8988T (cell line): ENCODE data around the gene MAGEA11.
"Not testable (repeated sequence)": the region's sequence is repeated elsewhere in the genome, so short reads cannot be mapped to it uniquely, and the experiment has no call there.

ENCODE experiments used
- DNase-seq: peaks from one replicate; pipeline ENCODE4 v3.0.0; 2011

The MAGEA11 gene

DNA sequence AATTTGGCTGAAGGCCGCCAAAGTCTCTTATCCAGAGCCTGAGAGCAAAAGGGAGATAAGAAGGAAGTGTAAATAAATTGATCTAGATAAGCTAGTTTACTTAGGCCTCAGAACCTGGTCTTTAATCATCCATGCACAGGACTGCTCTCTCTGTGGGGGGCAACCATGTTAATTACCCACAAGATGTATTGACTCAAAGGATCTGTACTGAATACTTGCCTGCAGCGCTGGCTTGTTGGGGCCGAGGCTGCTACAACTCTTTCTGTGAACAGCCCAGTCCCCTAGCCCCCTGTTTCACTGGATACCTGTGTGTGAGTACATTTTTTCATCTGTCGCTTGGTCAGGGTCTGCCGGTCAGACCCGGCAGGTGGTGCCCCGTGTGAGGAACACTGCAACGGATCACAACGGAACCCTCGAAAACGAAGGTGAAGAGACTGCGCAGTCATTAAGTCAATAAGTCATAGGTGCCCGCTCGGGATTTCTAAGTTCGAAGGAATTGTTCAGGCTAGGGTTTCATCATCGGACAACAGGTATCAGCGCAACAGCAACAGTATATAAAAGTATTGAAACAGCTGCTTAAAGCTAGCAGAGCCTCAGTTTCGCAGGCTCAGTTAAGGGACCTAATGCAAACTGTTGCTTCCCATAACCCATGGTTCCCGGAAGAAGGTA is 8.3 kb downstream of the MAGEA11 start:
- DNase-seq: no peak

DNA sequence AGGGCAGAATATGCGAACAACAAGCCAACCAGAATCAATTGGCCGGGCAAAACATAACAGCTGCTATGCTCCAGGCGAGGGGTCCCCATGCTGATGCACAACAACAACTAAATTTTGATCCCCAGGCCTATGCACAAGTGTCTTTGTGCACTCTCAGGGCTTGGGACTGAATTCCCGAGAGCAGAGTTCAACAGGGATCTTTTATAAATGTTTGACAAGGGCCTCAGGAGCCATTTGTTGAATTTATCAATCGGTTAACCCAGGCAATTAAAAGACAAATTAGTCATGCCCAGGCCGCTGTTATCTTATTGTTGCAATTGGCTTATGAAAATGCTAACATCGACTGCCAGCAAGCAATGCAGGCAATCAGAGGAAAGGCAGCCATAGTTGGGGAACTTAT is 9.4 kb downstream of the MAGEA11 start:
- DNase-seq: not testable (repeated sequence)

DNA sequence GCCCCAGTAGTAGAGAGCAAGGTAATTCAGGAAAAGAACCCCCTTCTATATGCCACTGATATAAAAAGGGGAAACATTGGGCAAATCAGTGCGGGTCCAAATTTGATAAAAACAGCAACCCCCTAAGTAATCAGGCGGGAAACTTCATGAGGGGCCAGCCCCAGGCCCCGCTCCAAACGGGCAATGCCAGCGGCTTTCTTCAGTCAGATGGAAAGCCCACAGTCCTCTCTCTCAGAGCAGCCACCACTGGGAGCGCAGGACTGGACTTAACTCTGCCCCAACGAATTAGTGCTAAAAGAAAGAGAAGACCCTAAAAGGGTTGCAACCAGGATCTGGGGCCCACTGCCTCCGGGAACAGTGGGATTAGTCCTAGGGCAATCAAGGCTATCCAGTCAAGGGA is 9.9 kb downstream of the MAGEA11 start:
- no peak for DNase-seq

DNA sequence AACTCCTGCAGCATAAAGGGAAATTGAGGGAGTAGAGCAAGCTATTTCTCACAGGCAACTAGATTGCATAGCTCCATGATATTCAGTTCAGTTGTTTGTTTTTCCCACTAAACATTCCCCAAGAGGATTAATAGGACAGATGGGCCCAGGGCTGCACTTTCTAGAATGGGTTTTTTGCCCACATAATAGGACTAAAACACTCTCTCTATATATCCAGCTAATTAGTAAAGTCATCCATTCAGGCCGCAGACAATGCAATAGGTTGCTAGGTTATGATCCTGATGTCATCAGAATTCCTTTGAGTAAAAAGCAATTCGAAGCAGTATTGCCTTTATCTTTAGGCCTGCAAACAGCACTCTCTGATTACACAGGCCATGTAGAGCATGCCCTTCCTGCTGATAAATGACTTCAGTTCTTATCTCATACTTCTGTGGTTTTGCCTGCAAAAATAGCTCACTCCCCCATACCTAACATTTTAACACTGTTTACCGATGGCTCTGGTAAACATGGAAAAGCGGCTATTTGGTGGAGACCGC is 11.8 kb downstream of the MAGEA11 start:
- not testable (repeated sequence) for DNase-seq

DNA sequence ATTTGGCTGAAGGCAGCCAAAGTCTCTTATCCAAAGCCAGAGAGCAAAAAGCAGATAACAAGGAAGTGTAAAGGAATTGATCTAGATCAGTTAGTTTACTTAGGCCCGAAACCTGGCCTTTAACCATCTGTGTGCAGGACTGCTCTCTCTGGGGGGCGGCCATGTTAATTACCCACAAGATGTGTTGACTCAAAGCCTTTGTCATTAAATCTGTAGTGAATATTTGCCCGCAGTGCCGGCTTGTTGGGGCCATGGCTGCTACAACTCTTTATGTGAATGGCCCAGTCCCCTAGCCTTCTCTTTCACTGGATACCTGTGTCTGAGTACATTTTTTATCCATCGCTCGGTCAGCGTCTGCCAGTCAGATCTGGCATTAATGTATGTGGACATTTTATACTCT is 15.4 kb downstream of the MAGEA11 start:
- not testable (repeated sequence) for DNase-seq

DNA sequence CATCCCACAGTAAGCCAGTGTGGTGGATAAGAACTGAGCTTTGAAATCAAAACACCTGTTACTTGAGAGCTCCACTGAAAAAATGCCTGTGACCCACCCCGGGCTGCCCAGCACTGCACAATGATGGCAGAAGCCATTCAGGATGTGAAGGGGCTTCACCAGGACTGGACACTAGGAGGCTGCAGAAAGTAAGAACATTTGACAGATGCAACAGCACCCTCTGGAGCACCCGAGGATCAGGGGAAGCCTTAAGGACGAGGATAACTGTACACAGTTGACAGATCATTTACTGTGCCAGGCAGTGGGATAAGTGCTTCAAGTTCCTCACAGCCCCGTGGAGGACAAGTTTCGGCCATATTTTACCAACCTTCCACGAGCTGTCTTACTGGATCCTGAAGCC is 30.4 kb downstream of the MAGEA11 start:
- DNase-seq: not testable (repeated sequence)

DNA sequence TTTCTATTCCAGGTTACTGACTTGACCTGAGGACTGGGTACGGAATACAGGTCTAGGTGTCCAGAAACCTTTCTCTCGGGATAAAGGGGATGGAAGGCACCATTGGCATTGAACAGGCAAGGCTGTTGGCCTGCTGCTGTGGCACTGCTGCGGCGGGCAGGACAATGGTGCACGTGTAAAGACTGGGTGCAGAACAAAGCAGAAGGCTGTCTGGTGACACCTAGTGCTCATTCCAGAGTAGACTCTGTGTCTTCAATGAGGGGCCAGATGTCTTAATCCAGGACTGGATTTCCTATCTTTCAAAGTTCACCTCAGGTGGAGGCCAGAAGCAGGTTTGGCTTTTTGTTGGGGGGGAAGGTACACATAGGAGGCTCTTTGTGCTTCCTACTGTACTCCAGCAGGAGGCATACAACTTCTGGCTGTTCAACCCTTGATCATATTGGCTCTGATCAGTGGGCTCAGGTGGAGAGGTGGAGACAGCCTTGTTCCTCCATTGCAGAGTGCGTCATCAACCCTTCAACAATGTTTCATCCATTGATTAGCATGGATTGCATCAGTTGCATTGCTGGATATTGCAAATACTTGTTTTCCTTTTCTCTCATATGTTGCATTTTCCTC is 34.6 kb downstream of the MAGEA11 start:
- DNase-seq: not testable (repeated sequence)

DNA sequence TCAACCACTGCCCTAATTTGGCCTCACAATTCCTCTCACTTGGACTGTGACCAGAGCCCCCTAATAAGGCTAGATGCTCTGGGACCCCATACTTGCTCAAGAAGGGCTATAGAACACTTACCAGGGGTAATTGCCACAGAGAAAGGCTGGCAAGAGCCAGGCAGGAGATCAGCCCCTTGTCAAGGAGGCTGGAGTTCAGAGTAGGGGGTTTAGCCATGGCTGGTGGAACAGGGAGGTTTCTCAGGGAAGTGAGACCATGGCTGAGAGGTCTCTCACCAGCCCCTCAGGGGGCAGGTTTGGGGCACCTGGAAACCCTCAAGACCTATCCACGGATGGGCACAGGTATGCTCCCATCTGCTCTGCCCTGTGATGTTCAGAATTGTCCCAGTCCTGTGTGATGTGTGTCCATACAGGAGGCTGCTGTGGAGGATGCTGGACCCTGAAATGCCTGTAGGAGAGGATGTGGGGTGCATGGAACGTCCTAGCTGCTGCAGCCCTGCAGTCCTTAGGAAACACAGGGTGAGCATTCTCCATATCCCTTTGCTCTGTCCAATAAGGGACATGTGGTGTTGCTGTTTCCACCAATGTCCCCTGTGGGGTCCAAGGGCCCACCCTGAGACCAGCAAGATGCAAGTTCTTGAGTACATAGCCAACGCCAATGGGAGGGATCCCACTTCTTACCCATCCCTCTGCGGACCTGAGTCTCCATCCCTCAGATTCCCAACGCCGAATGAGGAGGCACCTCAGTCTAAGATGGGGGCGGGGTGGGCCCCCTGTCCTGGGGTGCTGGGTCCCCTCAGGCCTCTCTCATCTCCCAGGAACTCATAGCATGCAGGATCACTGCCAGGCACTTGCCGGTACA is 45.6 kb downstream of the MAGEA11 start:
- no peak for DNase-seq

DNA sequence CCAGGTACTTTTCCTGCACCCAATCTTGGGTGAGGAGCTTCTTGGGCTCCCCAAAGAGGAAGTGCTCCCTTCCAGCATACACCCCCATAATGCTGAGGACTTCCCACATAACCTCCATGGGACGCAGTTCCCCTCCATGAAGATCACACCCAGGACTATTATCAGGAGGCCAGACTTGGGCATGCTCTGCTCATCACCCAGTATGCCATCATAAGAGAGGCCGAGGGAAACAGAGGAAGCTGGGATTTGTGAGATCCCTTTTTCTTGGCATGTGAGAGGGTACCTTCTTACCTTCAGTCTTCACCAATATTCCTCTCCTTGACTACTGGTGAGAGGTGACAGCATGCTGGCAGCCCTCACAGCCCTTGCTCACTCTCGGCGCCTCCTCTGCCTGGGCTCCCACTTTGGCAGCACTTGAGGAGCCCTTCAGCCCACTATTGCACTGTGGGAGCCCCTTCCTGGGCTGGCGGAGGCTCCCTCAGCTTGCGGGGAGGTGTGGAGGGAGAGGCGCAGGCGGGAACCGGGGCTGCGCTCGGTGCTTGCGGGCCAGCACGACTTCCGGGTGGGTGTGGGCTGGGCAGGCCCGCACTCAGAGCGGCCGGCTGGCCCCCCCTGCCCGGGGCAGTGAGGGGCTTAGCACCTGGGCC is 46.3 kb downstream of the MAGEA11 start:
- DNase-seq: no peak

DNA sequence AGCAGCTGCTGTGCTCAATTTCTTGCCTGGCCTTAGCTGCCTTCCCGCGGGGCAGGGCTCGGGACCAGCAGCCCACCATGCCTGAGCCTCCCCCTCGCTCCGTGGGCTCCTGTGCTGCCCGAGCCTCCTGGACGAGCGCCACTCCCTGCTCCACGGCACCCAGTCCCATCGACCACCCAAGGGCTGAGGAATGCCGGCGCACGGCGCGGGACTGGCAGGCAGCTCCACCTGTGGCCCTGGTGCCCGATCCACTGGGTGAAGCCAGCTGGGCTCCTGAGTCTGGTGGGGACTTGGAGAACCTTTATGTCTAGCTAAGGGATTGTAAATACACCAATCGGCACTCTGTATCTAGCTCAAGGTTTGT is 46.8 kb downstream of the MAGEA11 start:
- not testable (repeated sequence) for DNase-seq

DNA sequence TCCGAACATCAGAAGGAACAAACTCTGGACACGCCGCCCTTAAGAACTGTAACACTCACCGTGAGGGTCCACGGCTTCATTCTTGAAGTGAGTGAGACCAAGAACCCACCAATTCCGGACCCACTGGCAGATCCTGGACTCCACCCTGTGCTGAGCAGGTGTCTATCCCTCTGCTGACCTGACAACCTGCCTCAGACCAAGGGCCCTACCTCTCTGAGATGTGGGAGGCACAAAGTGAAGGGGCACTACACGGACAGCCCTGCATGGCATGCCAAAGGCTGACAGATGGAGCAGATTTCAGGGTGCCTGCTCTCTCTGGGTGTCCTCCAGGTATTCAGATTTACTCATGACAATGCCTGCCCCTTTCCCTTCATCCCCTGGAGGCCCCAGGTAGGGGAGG is 48.0 kb downstream of the MAGEA11 start:
- DNase-seq: no peak

DNA sequence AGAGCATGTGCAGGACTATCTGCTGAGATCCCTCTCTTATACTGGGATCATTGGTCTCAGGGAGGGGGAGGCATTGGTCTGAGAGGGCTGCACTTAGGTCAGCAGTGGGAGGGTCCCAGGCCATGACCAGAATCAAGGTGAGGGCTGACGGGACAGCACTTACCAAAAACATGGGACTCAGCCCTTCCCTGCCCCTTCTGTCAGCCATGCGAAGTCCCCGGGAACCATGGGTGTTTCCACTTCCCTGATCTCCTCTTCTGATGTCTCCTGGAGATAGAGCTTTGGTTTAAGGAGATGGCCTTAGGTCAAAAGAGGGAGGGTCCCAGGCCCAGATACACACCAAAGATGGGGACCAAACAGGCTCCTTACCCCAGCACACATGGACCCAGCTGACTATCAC is 49.1 kb downstream of the MAGEA11 start:
- DNase-seq: no peak

DNA sequence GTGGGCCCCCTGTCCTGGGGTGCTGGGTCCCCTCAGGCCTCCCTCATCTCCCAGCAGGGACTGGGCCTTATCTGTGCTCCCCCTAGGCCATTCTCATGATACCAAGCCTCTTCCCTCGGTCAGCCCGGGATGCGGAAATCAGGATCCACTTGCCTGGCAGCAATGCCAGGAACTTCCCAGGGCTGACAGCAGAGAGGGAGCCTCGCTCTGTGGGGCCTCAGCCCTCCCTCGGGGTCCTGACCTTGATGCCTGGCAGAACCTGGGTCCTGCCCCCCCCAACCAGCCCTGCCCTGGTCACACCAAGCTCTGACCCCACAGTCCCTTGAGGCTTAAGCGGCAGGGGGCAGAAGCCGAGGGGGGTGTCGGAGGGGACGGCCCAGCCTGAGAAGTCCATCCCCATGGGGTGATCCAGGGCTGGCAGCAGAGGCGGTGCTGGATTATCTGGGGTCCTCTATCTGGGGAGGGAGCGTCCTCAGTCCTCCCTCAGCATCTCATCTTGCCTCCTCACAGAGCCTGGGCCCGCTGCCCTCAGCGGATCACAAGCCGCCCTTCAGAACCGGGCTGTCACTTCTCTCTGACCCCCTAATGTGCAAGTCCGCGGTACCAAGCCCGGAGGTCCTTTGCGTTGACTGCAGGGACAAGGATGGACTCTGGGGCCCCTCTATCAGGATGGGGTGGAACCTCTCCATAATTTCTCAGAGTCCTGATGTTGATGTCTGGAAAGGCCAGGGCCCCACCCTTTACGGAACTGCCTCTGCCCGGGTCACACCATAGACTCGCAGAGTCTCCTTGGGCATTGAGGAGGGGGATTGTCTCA is 50.2 kb downstream of the MAGEA11 start:
- DNase-seq: not testable (repeated sequence)

DNA sequence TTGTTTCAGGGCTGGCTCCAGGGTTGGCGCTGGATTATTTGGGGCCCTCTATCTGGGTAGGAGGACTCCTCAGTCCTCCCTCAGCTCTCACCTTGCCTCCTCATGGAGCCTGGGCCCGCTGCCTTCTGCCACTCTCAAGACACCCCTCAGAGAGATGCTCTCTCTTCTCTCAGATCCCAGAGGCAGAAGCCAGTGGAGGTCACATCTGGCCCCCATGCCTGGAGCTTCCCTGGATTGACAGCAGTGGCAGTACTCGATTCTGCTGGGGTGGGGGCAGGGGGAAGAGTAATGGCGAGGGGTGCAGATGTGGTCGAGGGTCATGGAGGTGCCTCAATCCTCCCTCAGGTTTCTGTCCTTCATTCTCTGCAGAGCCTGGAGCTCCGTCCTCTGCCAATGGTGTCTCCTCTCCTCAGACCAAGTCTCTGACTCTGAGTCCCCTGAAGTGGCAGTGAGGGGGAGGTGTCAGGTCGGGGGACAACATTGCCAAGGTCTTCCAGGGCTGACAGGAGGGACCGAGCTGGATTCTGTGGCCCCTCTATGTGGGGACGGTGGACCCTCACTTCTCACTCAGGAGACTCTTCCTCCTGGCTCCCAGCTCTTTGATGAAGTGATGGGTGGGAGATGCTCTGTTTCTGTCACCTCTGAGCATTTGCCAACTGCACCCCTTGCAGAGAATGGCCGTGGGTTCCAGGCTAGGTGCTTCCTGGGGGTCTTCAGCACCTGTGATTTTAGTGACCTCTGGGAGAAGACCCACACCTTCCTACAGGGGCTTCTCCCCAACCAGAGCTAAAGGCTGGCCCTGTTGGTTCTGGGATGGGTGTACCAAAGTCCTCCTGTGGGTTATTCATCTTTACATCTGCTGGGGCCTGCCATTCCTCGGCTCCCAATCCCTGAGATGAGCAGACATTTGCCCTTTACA is 51.1 kb downstream of the MAGEA11 start:
- DNase-seq: no peak
